SHP77 treated with DMSO at 0.1 percent for 48 hours (cell line): Measurements from ENCODE around the gene RNF222.
"Not testable (repeated sequence)": the region's sequence is repeated elsewhere in the genome, so short reads cannot be mapped to it uniquely, and the experiment has no call there.

Source experiments
- DNase-seq: peaks from one replicate; lab custom pipeline; 2025; lab: John Stamatoyannopoulos, UW

Gene RNF222

GRCh38 chr17:8380049-8380448, 17.6 kb downstream of the RNF222 start:
- no peak for DNase-seq

GRCh38 chr17:8378117-8378516, 19.5 kb downstream of the RNF222 start:
- DNase-seq = not testable (repeated sequence)

GRCh38 chr17:8377422-8377821, 20.2 kb downstream of the RNF222 start:
- no peak for DNase-seq

DNA sequence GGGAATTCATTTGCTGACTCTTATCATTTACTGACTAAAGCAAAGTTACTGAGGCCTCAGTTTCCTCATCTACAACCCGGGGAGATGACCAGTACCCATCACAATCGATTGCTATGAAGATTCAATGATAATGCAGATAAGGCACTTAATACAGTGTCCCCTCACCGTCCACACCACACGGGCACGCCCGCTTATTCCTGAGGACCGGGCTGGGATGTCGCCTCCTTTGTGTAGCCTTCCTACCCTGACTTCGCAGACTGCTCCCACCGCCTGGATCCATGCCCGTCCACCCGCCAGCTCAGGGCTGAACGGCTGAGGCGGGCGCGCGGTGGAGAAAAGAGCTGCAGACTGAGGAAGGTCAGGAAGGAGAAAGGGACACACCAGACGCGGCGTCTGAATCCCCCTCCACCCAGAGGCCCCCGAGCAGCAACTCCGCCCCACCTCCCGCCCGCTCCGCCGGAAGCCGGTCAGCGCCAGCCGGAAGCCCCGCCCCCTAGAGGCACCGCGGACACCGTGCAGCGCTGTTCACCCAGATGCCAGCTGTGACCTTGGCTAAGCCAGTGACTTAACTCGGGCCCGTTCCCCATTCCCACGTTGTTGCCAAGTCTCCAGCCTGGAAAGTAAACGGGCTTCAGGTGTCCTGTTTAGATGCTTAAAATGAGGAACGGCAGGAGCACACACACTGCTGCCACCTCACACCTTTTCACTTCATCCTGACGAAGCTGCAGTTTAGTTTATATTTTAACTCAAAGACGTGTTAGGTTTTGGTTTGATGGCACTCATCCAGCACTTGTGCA, 21.2 kb downstream of the RNF222 start, which contains the start of gene KRABD2:
KRABD2 (minus strand) TSS at position 434 of the 797 bp plus-strand sequence.
- DNase-seq = peak; percentile 90

DNA sequence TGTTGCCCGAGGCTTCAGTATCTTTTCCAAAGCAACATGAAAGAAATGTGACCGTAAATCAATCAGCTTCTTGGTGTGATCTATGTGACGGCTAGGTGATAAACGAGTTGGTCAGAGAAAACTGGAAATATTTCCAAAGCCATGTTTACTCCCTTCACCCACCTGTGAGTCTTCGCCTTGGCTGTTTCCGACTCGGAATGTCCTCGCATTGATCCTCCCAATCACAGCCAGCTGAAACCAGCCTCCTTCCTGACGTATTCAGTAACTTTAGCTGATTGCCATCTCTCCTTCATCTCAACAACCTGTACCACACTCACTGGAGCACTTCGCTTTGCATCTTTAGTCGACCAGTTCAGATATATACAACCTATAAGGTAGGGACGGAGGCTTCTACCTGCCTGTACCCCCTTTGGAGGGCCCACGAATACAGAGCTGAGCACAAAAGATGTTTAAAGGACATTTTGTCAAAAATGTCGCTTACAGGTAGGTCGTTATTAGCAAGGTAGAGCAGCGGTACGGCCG, 21.8 kb downstream of the RNF222 start:
- DNase-seq = peak; percentile 58

DNA sequence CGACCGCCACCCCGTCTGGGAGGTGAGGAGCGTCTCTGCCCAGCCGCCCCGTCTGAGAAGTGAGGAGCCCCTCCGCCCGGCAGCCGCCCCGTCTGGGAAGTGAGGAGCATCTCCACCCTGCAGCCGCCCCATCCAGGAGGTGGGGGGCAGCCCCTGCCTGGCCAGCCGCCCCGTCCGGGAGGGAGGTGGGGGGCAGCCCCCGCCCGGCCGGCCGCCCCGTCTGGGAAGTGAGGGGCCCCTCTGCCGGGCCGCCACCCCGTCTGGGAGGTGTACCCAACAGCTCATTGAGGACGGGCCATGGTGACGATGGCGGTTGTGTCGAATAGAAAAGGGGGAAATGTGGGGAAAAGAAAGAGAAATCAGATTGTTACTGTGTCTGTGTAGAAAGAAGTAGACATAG, 23.8 kb downstream of the RNF222 start:
- not testable (repeated sequence) for DNase-seq

DNA sequence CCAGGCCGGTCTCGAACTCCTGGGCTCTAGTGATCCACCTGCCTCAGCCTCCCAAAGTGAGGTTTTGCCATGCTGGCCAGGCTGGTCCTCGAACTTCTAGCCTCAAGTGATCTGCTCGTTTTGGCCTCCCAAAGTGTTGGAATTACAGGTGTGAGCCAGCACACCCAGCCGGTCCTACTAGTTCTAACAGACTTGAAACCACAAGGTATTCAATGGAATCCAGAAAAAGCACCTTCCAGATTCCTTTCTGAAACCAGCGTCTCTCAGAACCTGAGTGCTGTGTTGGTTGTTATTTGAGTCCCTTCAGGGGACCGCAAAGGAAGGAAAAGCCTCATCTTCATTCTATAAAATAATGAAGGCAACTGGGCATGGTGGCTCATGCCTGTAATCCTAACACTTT, 25.2 kb downstream of the RNF222 start:
- DNase-seq = no peak

DNA sequence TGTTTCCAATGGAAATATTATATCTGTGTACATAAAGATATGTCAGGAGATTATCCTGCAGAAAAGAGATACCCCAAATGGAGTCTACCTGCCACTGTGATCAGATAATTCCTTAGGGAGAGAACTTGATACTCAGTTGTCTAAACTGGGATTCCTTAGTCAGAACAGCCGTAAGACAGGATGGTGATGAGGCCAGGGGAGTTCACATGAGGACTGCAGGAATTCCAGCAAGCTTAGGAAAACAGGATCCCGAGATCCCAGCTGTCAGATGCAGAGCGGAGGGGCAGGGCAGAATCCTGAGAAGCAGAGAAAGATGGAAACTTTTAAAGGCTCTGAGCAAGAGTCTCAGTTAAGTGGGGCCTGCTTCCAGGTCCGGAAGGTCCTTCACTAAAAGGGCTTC, 25.8 kb downstream of the RNF222 start:
- no peak for DNase-seq

DNA sequence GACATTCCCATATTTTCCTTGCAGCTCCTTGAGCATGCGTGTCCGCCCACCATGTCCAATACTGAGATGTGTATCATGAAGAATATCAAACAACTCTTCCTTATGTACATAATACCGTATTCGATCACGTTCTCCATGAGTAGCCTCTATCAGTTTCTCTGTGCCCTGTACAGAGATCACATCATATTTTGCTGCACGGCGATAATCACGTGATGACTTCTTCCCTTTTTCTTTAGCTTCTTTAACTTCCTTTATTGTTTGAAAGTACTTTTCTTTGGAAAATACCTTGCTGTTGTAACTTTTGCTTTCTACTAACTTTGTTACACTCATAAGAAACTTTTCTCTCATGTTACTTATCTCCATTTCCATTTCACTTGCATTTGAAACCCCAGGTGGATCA, 27.7 kb downstream of the RNF222 start:
- DNase-seq = no peak

DNA sequence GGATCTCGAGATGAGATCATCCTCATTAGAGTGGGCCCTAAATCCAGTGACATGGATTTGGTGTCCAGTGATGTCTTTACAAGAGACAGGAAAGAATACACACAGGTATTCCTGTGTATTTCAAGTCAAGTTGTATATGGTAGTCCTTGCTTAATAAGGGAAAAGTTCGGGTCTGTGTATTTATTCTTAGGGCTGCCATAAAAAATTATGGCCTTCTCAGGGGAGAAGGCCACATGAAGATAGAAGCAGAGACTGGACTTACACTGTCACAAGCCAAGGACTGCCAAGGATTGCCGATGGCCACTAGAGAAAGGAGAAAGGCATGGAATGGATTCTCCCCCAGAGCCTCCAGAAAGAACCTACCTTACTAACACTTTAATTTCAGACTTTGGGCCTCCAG, 29.4 kb downstream of the RNF222 start:
- no peak for DNase-seq

GRCh38 chr17:8366231-8366630, 31.4 kb downstream of the RNF222 start:
- no peak for DNase-seq

GRCh38 chr17:8365143-8365542, 32.5 kb downstream of the RNF222 start:
- DNase-seq = no peak

GRCh38 chr17:8362651-8363332, 34.8 kb downstream of the RNF222 start:
- no peak for DNase-seq

DNA sequence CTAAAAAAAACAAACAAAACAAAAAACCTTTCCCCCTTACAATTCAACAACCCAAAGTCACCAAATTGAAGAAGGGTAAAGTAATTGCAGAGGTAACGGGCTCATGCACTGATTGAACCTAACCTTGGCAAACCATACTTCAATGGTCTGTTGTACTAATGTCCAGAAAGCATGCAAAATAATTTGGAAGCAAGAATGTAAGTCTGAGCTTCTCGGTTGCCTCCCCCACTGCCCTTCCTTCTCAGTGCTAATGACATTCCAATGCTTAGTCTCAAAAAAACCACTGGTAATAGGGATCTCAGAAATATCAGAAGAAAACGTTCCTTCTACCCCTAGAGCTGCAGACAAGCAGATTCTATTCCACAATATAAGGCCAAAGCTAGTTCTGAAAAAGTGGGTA, 36.9 kb downstream of the RNF222 start:
- no peak for DNase-seq

GRCh38 chr17:8360260-8360659, 37.4 kb downstream of the RNF222 start:
- DNase-seq = no peak

DNA sequence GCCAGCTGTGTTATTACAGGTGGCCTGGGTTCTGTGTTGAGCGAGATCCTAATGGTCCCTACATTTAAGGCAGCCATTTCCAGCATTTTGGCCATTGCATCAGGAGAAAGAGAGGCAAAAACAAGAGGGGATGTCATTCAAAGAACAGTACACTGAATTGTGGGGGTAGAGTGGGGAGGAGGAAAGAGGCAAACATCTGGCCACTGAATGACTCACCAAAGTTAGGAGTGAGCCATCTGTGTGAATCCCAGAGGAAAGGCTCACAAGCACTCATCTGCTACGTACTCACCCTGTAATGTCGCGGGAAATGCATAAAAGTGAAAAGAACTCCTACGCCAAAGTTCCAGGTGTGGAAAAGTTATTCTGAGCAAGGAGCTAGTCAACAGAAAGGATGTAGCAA, 37.9 kb downstream of the RNF222 start:
- DNase-seq = peak; percentile 51

- DNase-seq = no peak
These were observed 39.7 kb downstream of the RNF222 start for GRCh38 chr17:8357910-8358309.

DNA sequence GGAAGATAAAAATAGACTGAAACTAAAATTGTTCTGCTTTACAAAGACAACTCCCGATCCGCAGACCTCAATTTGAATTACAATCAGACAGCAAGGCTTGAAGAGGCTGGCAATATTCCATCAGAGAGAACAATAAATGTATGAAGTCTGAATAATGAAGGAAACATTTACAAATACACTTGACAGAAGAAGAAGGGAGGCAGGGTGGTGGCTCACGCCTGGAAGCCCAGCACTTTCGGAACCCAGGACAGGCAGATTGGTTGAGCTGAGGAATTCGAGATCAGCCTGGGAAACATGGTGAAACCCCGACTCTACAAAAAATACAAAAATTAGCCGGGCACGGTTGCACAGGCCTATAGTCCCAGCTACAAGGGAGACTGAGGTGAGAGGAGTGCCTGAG, 43.4 kb downstream of the RNF222 start:
- DNase-seq = no peak

- no peak for DNase-seq
These were observed 43.9 kb downstream of the RNF222 start for GRCh38 chr17:8353736-8354135.

DNA sequence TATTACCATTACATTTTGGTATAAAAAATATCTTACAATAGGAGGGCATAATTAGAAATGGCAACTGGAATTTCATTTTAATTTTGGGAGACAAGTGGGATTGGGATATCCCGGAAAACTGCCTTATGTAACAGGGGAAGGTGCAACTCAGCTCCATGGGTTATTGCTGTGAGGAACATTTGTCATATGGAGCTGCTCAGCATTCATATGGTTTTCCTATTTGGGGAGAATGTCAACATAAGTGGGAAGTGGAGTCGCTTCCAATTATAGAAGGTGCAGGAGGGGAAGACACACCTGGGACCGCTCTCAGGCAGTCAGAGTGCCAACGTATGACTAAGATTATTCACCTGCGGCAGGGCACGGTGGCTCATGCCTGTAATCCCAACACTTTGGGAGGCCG, 47.3 kb downstream of the RNF222 start:
- DNase-seq = no peak

- DNase-seq = not testable (repeated sequence)
These were observed 50.6 kb downstream of the RNF222 start for GRCh38 chr17:8347001-8347400.

GRCh38 chr17:8345951-8346665, 51.5 kb downstream of the RNF222 start:
- DNase-seq = no peak
